Prostate gland (tissue), 2 donors: ENCODE results near the gene RNASEH2B. TPM values are rescaled to one million over a fixed set of nuclear protein-coding genes. Genes with fewer than 3 reads are reported as not detected.

Experiments used
- DNase-seq: peaks from one replicate; pipeline ENCODE4 v3.0.0-alpha.2; 2019; ENCODE audit warnings: low spot score
- H3K27ac ChIP-seq, 2 donors: fragments of 200-600 bp; sonication (generic); 2 replicates each; pipeline ENCODE4 v1.5.1; 2017 to 2019
- H3K27me3 ChIP-seq: fragments of 200-600 bp; sonication (generic); replicated peaks from 2 replicates; pipeline ENCODE4 v1.5.1; 2019; ENCODE audit not compliant: insufficient read depth
- H3K36me3 ChIP-seq, 2 donors: fragments of 200-600 bp; sonication (generic); 1 replicate in 1 of 2; 2 replicates in 1 of 2; pipeline versions ENCODE4 v1.5.1 to v1.8.1; 2017 to 2019
- H3K4me1 ChIP-seq: fragments of 200-600 bp; sonication (generic); replicated peaks from 2 replicates; pipeline ENCODE4 v1.5.1; 2019
- H3K4me3 ChIP-seq, 2 donors: fragments of 200-600 bp; sonication (generic); 2 replicates each; pipeline ENCODE4 v1.5.1; 2017 to 2019
- H3K9me3 ChIP-seq: fragments of 200-600 bp; sonication (generic); 2 replicates; pipeline ENCODE4 v1.5.1; 2017
- POLR2A ChIP-seq: fragments of 450-650 bp; IDR thresholded peaks from one replicate; pipeline ENCODE4 v1.6.1; 2016; ENCODE audit warnings: antibody characterized with exemption, mild to moderate bottlenecking
- POLR2AphosphoS5 ChIP-seq: sonication (generic); formaldehyde crosslinking; IDR thresholded peaks from one replicate; pipeline ENCODE4 v1.6.1; 2017; ENCODE audit warnings: antibody characterized with exemption
- WGBS: methylation state at CpG from one replicate; pipeline ENCODE4 v1.1.5; 2018; 5-methylcytosine and 5-hydroxymethylcytosine counted together
- intact Hi-C: fragments of 100-400 bp; cut with DNase I; formaldehyde crosslinking; loops from one replicate; pipeline ENCODE4 v1.14.2; 2022
- total RNA-seq, 2 donors: library from RNA; depleted of rRNA; stranded (reverse); fragments of >200 nt; gene quantifications; one replicate each; pipeline ENCODE4 v1.1.0, GENCODE V29; 2016
- TF ChIP-seq, protein P1 (sequence below), 4 experiments: fragments of 200-600 bp in 2 of 4; fragments of 450-650 bp in 2 of 4; sonication (generic) in 2 of 4; IDR thresholded peaks; 1 replicate in 3 of 4; 2 replicates in 1 of 4; pipeline ENCODE4 v1.5.1; 2016 to 2019; ENCODE audit warnings: antibody characterized with exemption in 4 of 4, mild to moderate bottlenecking in 2 of 4, moderate library complexity in 2 of 4

Gene RNASEH2B, protein sequence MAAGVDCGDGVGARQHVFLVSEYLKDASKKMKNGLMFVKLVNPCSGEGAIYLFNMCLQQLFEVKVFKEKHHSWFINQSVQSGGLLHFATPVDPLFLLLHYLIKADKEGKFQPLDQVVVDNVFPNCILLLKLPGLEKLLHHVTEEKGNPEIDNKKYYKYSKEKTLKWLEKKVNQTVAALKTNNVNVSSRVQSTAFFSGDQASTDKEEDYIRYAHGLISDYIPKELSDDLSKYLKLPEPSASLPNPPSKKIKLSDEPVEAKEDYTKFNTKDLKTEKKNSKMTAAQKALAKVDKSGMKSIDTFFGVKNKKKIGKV
- 10 to 100 TPM; 34.1 to 54.9 TPM for total RNA-seq

DNA sequence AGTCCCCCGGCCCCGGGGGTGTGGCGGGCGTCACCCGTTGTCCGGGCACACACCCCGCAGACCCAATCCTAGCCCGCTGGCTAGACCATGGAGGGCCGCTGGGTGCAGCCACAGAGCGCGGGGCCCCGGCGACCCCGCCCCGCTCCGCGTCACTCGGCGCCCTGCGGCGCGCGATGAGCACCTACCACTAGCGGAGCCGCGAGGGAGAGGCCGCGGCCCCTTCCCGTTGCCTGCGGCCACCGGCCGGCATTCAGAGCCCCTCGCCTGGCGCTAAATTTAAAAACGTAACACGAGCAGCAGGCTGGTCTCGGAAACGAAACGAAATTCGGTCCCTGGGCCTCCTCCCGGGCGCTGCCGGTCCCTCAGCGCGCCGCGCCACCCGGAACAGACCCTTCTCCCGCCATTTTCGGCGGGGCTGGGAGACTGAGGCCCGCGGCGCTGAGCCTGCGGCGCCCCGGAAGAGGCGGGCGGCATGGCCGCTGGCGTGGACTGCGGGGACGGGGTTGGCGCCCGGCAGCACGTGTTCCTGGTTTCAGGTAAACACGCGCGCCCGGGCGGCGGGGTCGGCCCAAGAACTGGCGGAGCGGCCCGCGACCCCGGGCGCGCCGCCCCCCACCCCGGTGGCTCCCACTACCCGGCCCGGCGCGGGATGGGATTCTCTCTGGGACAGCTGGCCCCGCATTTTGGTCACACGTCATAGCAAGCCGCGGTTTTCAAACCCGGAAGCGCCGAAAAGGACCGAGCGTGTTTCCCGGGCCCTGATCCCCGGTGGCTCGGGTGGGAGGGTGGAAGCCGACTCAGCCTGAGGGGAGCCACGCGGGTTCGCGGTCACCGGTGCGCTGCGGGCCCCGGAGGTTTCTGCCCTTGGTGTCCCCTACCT, at the start of gene RNASEH2B:
Gene RNASEH2B, plus strand, starts transcription at position 187 of the 880 bp plus-strand sequence. Its CDS starts 286 bp downstream, at position 473.
- Histone ChIP-seq H3K9me3 (no peaks in the 10 kb centered on the region), H3K27me3 (no peaks in the 10 kb centered on the region), H3K36me3 (no peaks in the 10 kb centered on the region), H3K4me1 (no peaks in the 10 kb centered on the region), H3K4me3 (peak within 1 kb of the TSS; percentile 72 to 89), H3K27ac (peak within 1 kb of the TSS; percentile 86 to 90)
- TF ChIP-seq POLR2AphosphoS5: no peak
- TF ChIP-seq, protein P1, sequence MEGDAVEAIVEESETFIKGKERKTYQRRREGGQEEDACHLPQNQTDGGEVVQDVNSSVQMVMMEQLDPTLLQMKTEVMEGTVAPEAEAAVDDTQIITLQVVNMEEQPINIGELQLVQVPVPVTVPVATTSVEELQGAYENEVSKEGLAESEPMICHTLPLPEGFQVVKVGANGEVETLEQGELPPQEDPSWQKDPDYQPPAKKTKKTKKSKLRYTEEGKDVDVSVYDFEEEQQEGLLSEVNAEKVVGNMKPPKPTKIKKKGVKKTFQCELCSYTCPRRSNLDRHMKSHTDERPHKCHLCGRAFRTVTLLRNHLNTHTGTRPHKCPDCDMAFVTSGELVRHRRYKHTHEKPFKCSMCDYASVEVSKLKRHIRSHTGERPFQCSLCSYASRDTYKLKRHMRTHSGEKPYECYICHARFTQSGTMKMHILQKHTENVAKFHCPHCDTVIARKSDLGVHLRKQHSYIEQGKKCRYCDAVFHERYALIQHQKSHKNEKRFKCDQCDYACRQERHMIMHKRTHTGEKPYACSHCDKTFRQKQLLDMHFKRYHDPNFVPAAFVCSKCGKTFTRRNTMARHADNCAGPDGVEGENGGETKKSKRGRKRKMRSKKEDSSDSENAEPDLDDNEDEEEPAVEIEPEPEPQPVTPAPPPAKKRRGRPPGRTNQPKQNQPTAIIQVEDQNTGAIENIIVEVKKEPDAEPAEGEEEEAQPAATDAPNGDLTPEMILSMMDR (IDR thresholded peaks at IDR 0.05): peak in 1 of 4 experiments; percentile 26
- WGBS: under 1% methylated on average over 78 of the region's 107 CpGs
- peak; percentile 38 for DNase-seq
- intact Hi-C loops: loop anchor here (5.0 kb wide), 3 partner anchors 788 to 933 kb away; no protein-coding TSS in a partner anchor

DNA sequence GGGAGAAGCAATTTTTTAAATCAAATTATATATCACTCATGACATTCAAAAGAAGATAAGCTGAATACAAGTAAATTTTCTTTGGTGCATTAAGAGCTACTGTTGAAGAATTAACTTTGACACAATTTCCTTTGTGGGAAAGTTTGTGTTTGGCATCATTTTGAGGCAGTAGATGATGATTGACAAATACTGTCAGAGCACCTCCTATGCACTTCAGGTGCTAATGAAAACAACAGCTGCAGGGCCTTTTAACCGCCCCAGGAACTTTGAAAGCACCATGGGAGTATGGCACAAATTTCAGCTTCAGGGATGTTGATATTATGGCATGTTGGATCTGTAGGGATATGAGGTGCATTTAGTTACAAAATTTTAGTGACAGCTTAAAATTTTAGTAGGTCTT, 45.1 kb upstream of the RNASEH2B start:
- H3K27ac ChIP-seq: no peak overlapping the region
- intact Hi-C loops: no loop called here
- WGBS: 96% methylated on average over 1 of the region's 1 CpG
- H3K9me3 ChIP-seq: no peaks in the 10 kb centered on the region
- no peaks in the 10 kb centered on the region for H3K27me3 ChIP-seq
- H3K36me3 ChIP-seq: no peaks in the 10 kb centered on the region
- no peak for DNase-seq
- H3K4me1 ChIP-seq: no peaks in the 10 kb centered on the region
- no peak for TF ChIP-seq POLR2A
- TF ChIP-seq POLR2AphosphoS5: no peak
- TF ChIP-seq, protein P1 (IDR thresholded peaks at IDR 0.05): no peak
- no peak overlapping the region for H3K4me3 ChIP-seq

DNA sequence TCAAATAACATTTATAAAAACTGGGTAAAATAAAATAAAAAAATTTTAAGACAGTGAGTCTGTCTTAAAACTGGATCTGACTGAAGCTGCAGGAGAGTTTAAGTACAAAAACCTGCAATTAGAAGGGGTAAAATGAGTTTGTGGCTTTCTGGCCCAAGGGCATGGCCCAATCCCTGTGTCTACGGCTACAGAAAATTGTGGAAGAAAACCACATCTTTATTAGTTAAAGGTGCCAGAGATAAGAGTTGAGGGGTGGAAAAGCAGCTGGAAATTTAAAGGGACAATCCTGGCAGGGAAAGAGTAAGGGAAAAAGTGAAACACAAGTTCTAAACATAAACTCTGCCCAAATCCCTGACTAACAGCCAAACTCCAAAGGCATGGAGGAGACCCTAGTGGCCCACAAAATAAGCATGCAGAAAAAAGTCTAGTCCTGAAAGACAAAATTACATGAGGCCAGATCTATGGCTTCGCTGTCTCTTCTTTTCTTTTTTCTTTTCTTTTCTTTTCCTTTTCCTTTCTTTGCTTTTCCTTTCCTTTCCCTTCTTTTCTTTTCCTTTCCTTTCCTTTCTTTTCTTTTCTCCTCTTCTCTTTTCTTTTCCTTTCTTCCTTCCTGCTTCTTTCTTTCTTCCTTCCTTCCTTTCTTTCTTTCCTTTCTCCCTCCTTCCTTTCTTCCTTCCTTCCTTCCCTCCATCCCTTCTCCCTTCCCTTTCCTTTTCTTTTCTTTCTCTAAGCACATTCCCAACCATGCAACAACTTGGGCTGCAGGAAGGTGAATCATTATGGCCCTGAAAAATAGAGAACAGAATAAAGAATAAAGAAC, 42.6 kb upstream of the RNASEH2B start:
- H3K27me3 ChIP-seq: no peaks in the 10 kb centered on the region
- no peak for DNase-seq
- no peaks in the 10 kb centered on the region for H3K36me3 ChIP-seq
- 74% methylated on average over 2 of the region's 2 CpGs for WGBS
- TF ChIP-seq POLR2A: no peak
- TF ChIP-seq POLR2AphosphoS5: no peak
- TF ChIP-seq, protein P1 (IDR thresholded peaks at IDR 0.05): no peak
- no peaks in the 10 kb centered on the region for H3K4me1 ChIP-seq
- H3K9me3 ChIP-seq: no peaks in the 10 kb centered on the region
- H3K4me3 ChIP-seq: no peak overlapping the region
- no peak overlapping the region for H3K27ac ChIP-seq
- intact Hi-C loops: no loop called here

DNA sequence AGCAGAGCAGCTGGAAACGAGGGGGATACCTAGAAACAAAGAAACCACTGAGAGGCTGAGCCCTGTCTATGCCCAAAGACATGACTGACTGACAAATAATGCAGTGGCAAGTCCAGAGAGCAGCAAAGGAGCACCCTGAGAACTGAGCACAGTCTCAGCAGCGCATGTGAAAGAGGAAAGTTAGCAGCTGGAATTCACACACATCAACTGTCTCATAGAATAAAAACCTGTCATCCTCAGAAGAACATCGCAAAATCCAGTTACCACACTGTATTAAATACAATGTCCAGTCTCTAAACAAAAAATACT, 42.0 kb upstream of the RNASEH2B start:
- no peak for DNase-seq
- H3K4me3 ChIP-seq: no peak overlapping the region
- no peaks in the 10 kb centered on the region for H3K4me1 ChIP-seq
- no peaks in the 10 kb centered on the region for H3K9me3 ChIP-seq
- H3K27ac ChIP-seq: no peak overlapping the region
- no peaks in the 10 kb centered on the region for H3K27me3 ChIP-seq
- H3K36me3 ChIP-seq: no peaks in the 10 kb centered on the region
- WGBS: 58% methylated on average over 3 of the region's 3 CpGs
- intact Hi-C loops: no loop called here
- TF ChIP-seq, protein P1 (IDR thresholded peaks at IDR 0.05): no peak
- TF ChIP-seq POLR2A (no peak), POLR2AphosphoS5 (no peak)
